Left lobe of liver (tissue), 2 donors: Measurements from ENCODE around the gene CUL3. TPM values are rescaled to one million over a fixed set of nuclear protein-coding genes. Genes with fewer than 3 reads are reported as not detected.

ENCODE experiments used
- ATAC-seq: fragments of 200-7000 bp; cut with Tn5 transposase; one replicate; pipeline ENCODE4 v1.9.1; 2020; ENCODE audit warnings: mild to moderate bottlenecking, moderate library complexity
- DNase-seq: peaks from one replicate; pipeline ENCODE4 v3.0.0-alpha.2; 2020; ENCODE audit warnings: low spot score
- total RNA-seq: library from RNA; stranded (reverse); gene quantifications from one replicate; pipeline ENCODE4 v1.2.1, GENCODE V29; 2021
- donor health status: DM: no; HTN: no; CAD: no; lungs with moderate emphysema.
- donor health status: DM: no; HTN: yes; CAD: no.

Gene CUL3
- total RNA-seq, 1 donor from 2014 or later: 34.6 TPM

GRCh38 chr2:224432003-224432579 lies 153.1 kb downstream of the CUL3 start:
- ATAC-seq: no peak
- DNase-seq: no peak

GRCh38 chr2:224429441-224429810 lies 155.7 kb downstream of the CUL3 start:
- no peak for ATAC-seq
- DNase-seq: no peak

GRCh38 chr2:224428787-224429440 lies 156.2 kb downstream of the CUL3 start:
- DNase-seq (no peak), ATAC-seq (peak; percentile 52)

- DNase-seq: no peak
- ATAC-seq: no peak
These were observed 157.7 kb downstream of the CUL3 start for GRCh38 chr2:224427471-224427870.

DNA sequence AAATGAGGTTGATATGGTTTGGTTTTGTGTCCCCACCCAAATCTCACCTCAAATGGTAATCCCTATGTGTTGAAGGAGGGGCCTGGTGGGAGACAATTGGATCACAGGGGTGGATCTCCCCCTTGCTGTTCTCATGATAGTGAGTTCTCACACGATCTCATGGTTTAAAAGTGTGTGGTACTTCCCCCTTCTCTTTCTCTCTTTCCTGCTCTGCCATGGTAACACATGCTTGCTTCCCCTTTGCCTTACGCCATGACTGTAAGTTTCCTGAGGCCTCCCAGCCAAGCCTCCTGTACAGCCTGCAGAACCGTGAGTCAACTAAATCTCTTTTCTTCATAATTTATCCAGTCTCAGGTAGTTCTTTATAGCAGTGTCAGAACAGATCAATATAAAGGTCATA lies 158.5 kb downstream of the CUL3 start:
- no peak for ATAC-seq
- DNase-seq: no peak

DNA sequence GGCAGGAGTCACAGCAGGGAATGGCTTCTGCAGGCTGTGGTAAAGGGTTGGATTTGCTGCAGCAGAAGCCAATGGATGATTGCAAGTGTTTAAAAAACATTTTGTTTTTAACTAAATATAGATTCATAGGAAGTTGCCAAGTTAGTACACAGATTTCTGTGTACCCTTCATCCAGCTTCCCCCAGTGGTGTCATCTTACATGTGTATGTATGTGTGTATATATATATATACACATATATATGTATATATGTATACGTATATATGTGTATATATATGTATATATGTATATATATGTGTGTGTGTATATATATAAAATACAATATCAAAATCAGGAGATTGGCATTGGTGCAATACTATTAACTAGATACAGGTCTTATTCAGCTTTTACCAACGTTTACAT lies 164.1 kb downstream of the CUL3 start:
- DNase-seq (no peak), ATAC-seq (no peak)

Other genes starting within 250 kb of the CUL3 start
- 2.1 TPM for gene FAM124B, start 183.3 kb downstream of the CUL3 start, total RNA-seq
- not detected for gene CCDC195, start 131.0 kb upstream of the CUL3 start, total RNA-seq